HepG2 (cell line): ENCODE measurements around the gene DMAC2L. TPM values are rescaled to one million over a fixed set of nuclear protein-coding genes. Genes with fewer than 3 reads are reported as not detected.
"Not testable (repeated sequence)": the region's sequence is repeated elsewhere in the genome, so short reads cannot be mapped to it uniquely, and the experiment has no call there.

Experiments
- ATAC-seq: fragments of 200-7000 bp; cut with Tn5 transposase; 3 replicates; pipeline ENCODE4 v1.9.1; 2020; ENCODE audit warnings: mild to moderate bottlenecking, moderate library complexity
- BruUV-seq: library from RNA; stranded (reverse); fragments of 400-500 nt; replicated peaks from 2 replicates; lab custom pipeline; 2021; lab: Mats Ljungman, UMichigan
- CTCF ChIA-PET: fragments of 300-600 bp; formaldehyde crosslinking; extraction: SDS; loops from one replicate; lab custom pipeline; 2021; ENCODE audit warnings: low total read pairs, inconsistent platforms, low intra/inter-chr PET ratio; lab: Yijun Ruan, JAX
- POLR2A ChIA-PET: fragments of 350-600 bp; sonication (Branson Sonifier 250); formaldehyde crosslinking; loops from one replicate; lab custom pipeline; 2020; ENCODE audit warnings: antibody characterized with exemption, inconsistent platforms; lab: Yijun Ruan, JAX
- DNase-seq: peaks from one replicate; pipeline ENCODE4 v3.0.0-alpha.2; 2015; ENCODE audit warnings: low spot score
- FAIRE-seq: peaks from 3 replicates; lab custom pipeline; 2011; peaks lifted over from hg19 to GRCh38; lab: Jason Lieb, UNC
- H2AFZ ChIP-seq: one replicate; pipeline ENCODE4 v1.6.1; 2011; ENCODE audit warnings: low read length, inconsistent platforms
- H3K27ac ChIP-seq: fragments of 300-600 bp; 3 replicates; pipeline ENCODE4 v1.8.0; 2011; ENCODE audit warnings: mixed run types, mild to moderate bottlenecking, mixed read lengths, low read length, inconsistent platforms; ENCODE audit not compliant: insufficient read depth; ENCODE audit errors: extremely low read length
- H3K27me3 ChIP-seq, 2 experiments: fragments of 200-600 bp in 1 of 2; 2 replicates in 1 of 2; 3 replicates in 1 of 2; pipeline versions ENCODE4 v1.6.0 to v1.8.0; 2011; ENCODE audit warnings: low read length in 2 of 2, mild to moderate bottlenecking in 2 of 2, moderate library complexity in 2 of 2, inconsistent platforms in 1 of 2; ENCODE audit not compliant: insufficient read depth in 2 of 2, control insufficient read depth in 1 of 2
- H3K36me3 ChIP-seq, 2 experiments: fragments of 200-600 bp in 1 of 2; replicated peaks in 1 of 2; 2 replicates in 1 of 2; 3 replicates in 1 of 2; pipeline versions ENCODE4 v1.5.1 to v1.8.0; 2011; ENCODE audit warnings: low read length in 2 of 2, inconsistent platforms in 1 of 2; ENCODE audit not compliant: insufficient read depth in 2 of 2, control insufficient read depth in 1 of 2
- H3K4me1 ChIP-seq: 2 replicates; pipeline ENCODE4 v1.5.1; 2012; ENCODE audit warnings: low read length, inconsistent platforms; ENCODE audit not compliant: insufficient read depth
- H3K4me2 ChIP-seq: 2 replicates; pipeline ENCODE4 v1.6.0; 2011; ENCODE audit warnings: low read depth, low read length, inconsistent platforms
- H3K4me3 ChIP-seq, 3 experiments: fragments of 200-600 bp in 1 of 3; sonication (generic), shearing (Covaris generic) in 1 of 3; replicated peaks in 1 of 3; 2 replicates each; pipeline ENCODE4 v1.5.1; 2011 to 2016; ENCODE audit warnings: low read length in 3 of 3, inconsistent platforms in 2 of 3, low read depth in 2 of 3, mild to moderate bottlenecking in 2 of 3, control low read depth in 1 of 3, mixed read lengths in 1 of 3; ENCODE audit not compliant: insufficient read depth in 1 of 3
- H3K79me2 ChIP-seq: one replicate; pipeline ENCODE4 v1.6.1; 2011; ENCODE audit warnings: low read length, inconsistent platforms; ENCODE audit not compliant: insufficient read depth
- H3K9ac ChIP-seq: 2 replicates; pipeline ENCODE4 v1.6.0; 2011; ENCODE audit warnings: mild to moderate bottlenecking, low read depth, low read length, inconsistent platforms; ENCODE audit not compliant: insufficient read depth
- H3K9me3 ChIP-seq: 2 replicates; pipeline ENCODE4 v1.5.1; 2012; ENCODE audit warnings: mild to moderate bottlenecking, low read length
- H4K20me1 ChIP-seq: 2 replicates; pipeline ENCODE4 v1.6.0; 2011; ENCODE audit warnings: inconsistent platforms, mild to moderate bottlenecking, low read length, moderate library complexity; ENCODE audit not compliant: insufficient read depth
- BCLAF1 ChIP-seq: fragments of 450-650 bp; IDR thresholded peaks from 2 replicates; pipeline ENCODE4 v1.6.1; 2017; ENCODE audit warnings: mild to moderate bottlenecking
- FOXA1 ChIP-seq, 2 experiments: fragments of 450-650 bp in 1 of 2; sonication (generic) in 1 of 2; formaldehyde crosslinking in 1 of 2; IDR thresholded peaks; 2 replicates each; pipeline versions ENCODE4 v1.4.0 to v1.6.1; 2016 to 2020; ENCODE audit warnings: missing genetic modification reagents in 1 of 2
- SNAI1 ChIP-seq: sonication (generic); formaldehyde crosslinking; IDR thresholded peaks from 2 replicates; pipeline ENCODE4 v1.5.0; 2020; ENCODE audit warnings: mild to moderate bottlenecking, missing genetic modification reagents, borderline replicate concordance
- SP2 ChIP-seq: sonication (generic); formaldehyde crosslinking; IDR thresholded peaks from 2 replicates; pipeline ENCODE4 v1.5.1; 2020; ENCODE audit warnings: mild to moderate bottlenecking, missing genetic modification reagents
- SUZ12 ChIP-seq: fragments of 150-350 bp; IDR thresholded peaks from 2 replicates; pipeline ENCODE4 v1.6.1; 2014; ENCODE audit warnings: low read depth, low read length
- U2AF2 ChIP-seq: fragments of 200-400 bp; formaldehyde crosslinking; IDR thresholded peaks from 2 replicates; pipeline ENCODE4 v1.6.1; 2017; ENCODE audit warnings: low read depth, mild to moderate bottlenecking, low read length
- ZNF121 ChIP-seq: sonication (generic); formaldehyde crosslinking; IDR thresholded peaks from 2 replicates; pipeline ENCODE4 v1.5.0; 2020; ENCODE audit warnings: mild to moderate bottlenecking, missing genetic modification reagents
- ZNF180 ChIP-seq: sonication (generic); formaldehyde crosslinking; IDR thresholded peaks from 2 replicates; pipeline ENCODE4 v1.4.0; 2020; ENCODE audit warnings: low read depth, missing genetic modification reagents, borderline replicate concordance
- ZSCAN25 ChIP-seq: sonication (generic); formaldehyde crosslinking; IDR thresholded peaks from 2 replicates; pipeline ENCODE4 v1.8.0; 2022; ENCODE audit warnings: mild to moderate bottlenecking, missing genetic modification reagents
- ZSCAN31 ChIP-seq: sonication (generic); formaldehyde crosslinking; IDR thresholded peaks from 2 replicates; pipeline ENCODE4 v1.5.0; 2020; ENCODE audit warnings: low read depth, mild to moderate bottlenecking, missing genetic modification reagents
- WGBS: methylation state at CpG from one replicate; pipeline ENCODE4 v1.1.6; 2017; ENCODE audit warnings: low lambda C conversion rate; 5-methylcytosine and 5-hydroxymethylcytosine counted together
- in situ Hi-C: cut with HindIII; loops from 2 replicates; pipeline ENCODE4 v1.10.0; 2017; ENCODE audit warnings: low pct_unique_long_range_greater_than_20kb; ENCODE audit not compliant: extremely low pct_ligation_motif_present
- intact Hi-C: fragments of 100-400 bp; cut with micrococcal nuclease; formaldehyde crosslinking; loops from one replicate; pipeline ENCODE4 v1.10.0; 2022; ENCODE audit not compliant: unreplicated experiment
- polyA plus RNA-seq, 8 experiments: library from polyadenylated mRNA; depleted of rRNA in 3 of 8; stranded (reverse) in 7 of 8; unstranded in 1 of 8; fragments of >200 nt; fragmentation: Illumina TruSeq in 4 of 8; extraction: Trizol in 4 of 8; gene quantifications; 2 replicates each; pipeline versions ENCODE4 v1.2.1 to v1.2.3, GENCODE V29; 2011 to 2016; ENCODE audit warnings: low read depth in 4 of 8, missing spikeins in 1 of 8, mixed read lengths in 1 of 8; ENCODE audit not compliant: insufficient read depth in 1 of 8
- total RNA-seq, 5 experiments: library from RNA; depleted of rRNA; stranded (reverse); fragments of >200 nt; fragmentation: Illumina TruSeq; extraction: Trizol; gene quantifications; 2 replicates each; pipeline ENCODE4 v1.2.3, GENCODE V29; 2016; ENCODE audit warnings: low read depth in 1 of 5
- TF ChIP-seq, protein P1 (sequence below): sonication (generic); formaldehyde crosslinking; IDR thresholded peaks from 2 replicates; pipeline ENCODE4 v1.4.0; 2020; ENCODE audit warnings: missing genetic modification reagents, borderline replicate concordance
- TF ChIP-seq, protein P2 (sequence below): sonication (generic); formaldehyde crosslinking; IDR thresholded peaks from 2 replicates; pipeline ENCODE4 v1.4.0; 2020; ENCODE audit warnings: mild to moderate bottlenecking, missing genetic modification reagents

The DMAC2L gene
- total and polyA plus RNA-seq, 2 of the 13 experiments (the other 11 are each of a cell fraction or from before 2014, with no cell fraction given), result 19.4 to 23.2 TPM

GRCh38 chr14:50355692-50356091, 43.6 kb downstream of the DMAC2L start (continued):
- TF ChIP-seq SP2, result no peak
- no peak for TF ChIP-seq SUZ12
- TF ChIP-seq, protein P1, sequence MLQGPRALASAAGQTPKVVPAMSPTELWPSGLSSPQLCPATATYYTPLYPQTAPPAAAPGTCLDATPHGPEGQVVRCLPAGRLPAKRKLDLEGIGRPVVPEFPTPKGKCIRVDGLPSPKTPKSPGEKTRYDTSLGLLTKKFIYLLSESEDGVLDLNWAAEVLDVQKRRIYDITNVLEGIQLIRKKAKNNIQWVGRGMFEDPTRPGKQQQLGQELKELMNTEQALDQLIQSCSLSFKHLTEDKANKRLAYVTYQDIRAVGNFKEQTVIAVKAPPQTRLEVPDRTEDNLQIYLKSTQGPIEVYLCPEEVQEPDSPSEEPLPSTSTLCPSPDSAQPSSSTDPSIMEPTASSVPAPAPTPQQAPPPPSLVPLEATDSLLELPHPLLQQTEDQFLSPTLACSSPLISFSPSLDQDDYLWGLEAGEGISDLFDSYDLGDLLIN (CRISPR knock-in tag), result no peak
- no peak for TF ChIP-seq ZNF180 (CRISPR knock-in tag)
- TF ChIP-seq, all 625 proteins: peak for 0

DNA sequence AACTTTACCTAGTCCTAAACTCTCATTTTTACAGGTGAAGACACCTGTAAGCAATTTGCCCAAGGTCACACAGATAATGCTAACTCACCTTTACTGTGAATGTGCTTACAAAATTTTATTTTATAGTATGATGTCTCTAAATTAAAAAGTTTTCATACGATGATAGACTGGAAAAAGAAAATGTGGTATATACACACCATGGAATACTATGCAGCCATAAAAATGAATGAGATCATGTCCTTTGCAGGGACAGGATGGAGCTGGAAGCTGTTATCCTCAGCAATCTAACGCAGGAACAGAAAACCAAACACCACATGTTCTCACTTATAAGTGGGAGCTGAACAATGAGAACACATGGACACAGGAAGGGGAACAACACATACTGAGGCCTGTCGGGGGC, 44.2 kb downstream of the DMAC2L start:
- POLR2A ChIA-PET, FAIRE-seq: not testable (repeated sequence)
- 88% methylated on average over 3 of the region's 3 CpGs for WGBS

GRCh38 chr14:50357124-50357523, 45.0 kb downstream of the DMAC2L start:
- no peak overlapping the region for H2AFZ ChIP-seq
- H3K4me1 ChIP-seq, result no peaks in the 10 kb centered on the region
- no peak overlapping the region for H3K27ac ChIP-seq
- WGBS, result 86% methylated on average over 6 of the region's 6 CpGs
- intact Hi-C loops, result no loop called here
- no peak for ATAC-seq
- no peaks in the 10 kb centered on the region for H3K9me3 ChIP-seq
- no peaks in the 10 kb centered on the region for H3K27me3 ChIP-seq
- no peak overlapping the region for H3K4me3 ChIP-seq
- no peak overlapping the region for H3K9ac ChIP-seq
- ChIA-PET CTCF (no interaction called here), POLR2A (no interaction called here)
- no peaks in the 10 kb centered on the region for H4K20me1 ChIP-seq
- no peaks in the 10 kb centered on the region for H3K36me3 ChIP-seq
- no peaks in the 10 kb centered on the region for H3K79me2 ChIP-seq
- DNase-seq, result no peak
- H3K4me2 ChIP-seq, result no peak overlapping the region
- FAIRE-seq, result no peak
- BruUV-seq, result no TSS peak
- in situ Hi-C loops, result no loop called here
- TF ChIP-seq ZNF121, result no peak
- no peak for TF ChIP-seq BCLAF1
- no peak for TF ChIP-seq SNAI1 (CRISPR knock-in tag)
- TF ChIP-seq, protein P2, sequence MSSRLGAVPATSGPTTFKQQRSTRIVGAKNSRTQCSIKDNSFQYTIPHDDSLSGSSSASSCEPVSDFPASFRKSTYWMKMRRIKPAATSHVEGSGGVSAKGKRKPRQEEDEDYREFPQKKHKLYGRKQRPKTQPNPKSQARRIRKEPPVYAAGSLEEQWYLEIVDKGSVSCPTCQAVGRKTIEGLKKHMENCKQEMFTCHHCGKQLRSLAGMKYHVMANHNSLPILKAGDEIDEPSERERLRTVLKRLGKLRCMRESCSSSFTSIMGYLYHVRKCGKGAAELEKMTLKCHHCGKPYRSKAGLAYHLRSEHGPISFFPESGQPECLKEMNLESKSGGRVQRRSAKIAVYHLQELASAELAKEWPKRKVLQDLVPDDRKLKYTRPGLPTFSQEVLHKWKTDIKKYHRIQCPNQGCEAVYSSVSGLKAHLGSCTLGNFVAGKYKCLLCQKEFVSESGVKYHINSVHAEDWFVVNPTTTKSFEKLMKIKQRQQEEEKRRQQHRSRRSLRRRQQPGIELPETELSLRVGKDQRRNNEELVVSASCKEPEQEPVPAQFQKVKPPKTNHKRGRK (CRISPR knock-in tag), result no peak
- no peak for TF ChIP-seq ZSCAN25
- no peak for TF ChIP-seq ZSCAN31
- TF ChIP-seq U2AF2, result no peak
- no peak for TF ChIP-seq FOXA1 (IDR thresholded peaks at IDR 0.05)
- TF ChIP-seq FOXA1 (CRISPR knock-in tag; IDR thresholded peaks at IDR 0.05), result no peak

More for the DNA sequence above, 44.2 kb downstream of the DMAC2L start:
- H3K4me2 ChIP-seq, H3K4me1 ChIP-seq, DNase-seq, H2AFZ ChIP-seq, H4K20me1 ChIP-seq, H3K79me2 ChIP-seq, H3K4me3 ChIP-seq, ATAC-seq, CTCF ChIA-PET, H3K27me3 ChIP-seq, BruUV-seq, H3K9me3 ChIP-seq, in situ Hi-C loops, H3K36me3 ChIP-seq, H3K9ac ChIP-seq, H3K27ac ChIP-seq, intact Hi-C loops: not testable (repeated sequence)
